ENCODE results near the gene RSBN1L.

GRCh38 chr7:77690289-77690688 is 6.0 kb upstream of the RSBN1L start:
- TF ChIP-seq CTCF (conservative IDR thresholded peaks at IDR 0.05) (no peak), ZFX (IDR thresholded peaks at IDR 0.05) (no peak)
